Liver (tissue), 10 donors: ENCODE results near the gene SRP9. TPM values are rescaled to one million over a fixed set of nuclear protein-coding genes. Genes with fewer than 3 reads are reported as not detected.
"Not testable (repeated sequence)": the region's sequence is repeated elsewhere in the genome, so short reads cannot be mapped to it uniquely, and the experiment has no call there.

Experiments
- DNase-seq: peaks from one replicate; pipeline ENCODE4 v3.0.0-alpha.2; 2017; ENCODE audit warnings: low spot score
- H3K27ac ChIP-seq, 2 donors: one replicate each; pipeline ENCODE4 v1.7.0; 2013; ENCODE audit warnings: inconsistent platforms in 2 of 2, low read length in 2 of 2, control low read depth in 1 of 2, low read depth in 1 of 2, mild to moderate bottlenecking in 1 of 2
- H3K27me3 ChIP-seq, 4 donors: one replicate each; pipeline versions ENCODE4 v1.6.1 to v1.7.0; 2013; ENCODE audit warnings: low read length in 3 of 4, inconsistent platforms in 1 of 4, mild to moderate bottlenecking in 1 of 4, moderate library complexity in 1 of 4; ENCODE audit not compliant: control insufficient read depth in 4 of 4, insufficient read depth in 4 of 4
- H3K36me3 ChIP-seq, 4 donors: one replicate each; pipeline versions ENCODE4 v1.6.1 to v1.7.0; 2013; ENCODE audit warnings: low read length in 3 of 4, mild to moderate bottlenecking in 3 of 4, low read depth in 1 of 4, moderate library complexity in 1 of 4; ENCODE audit not compliant: control insufficient read depth in 4 of 4, insufficient read depth in 3 of 4
- H3K4me1 ChIP-seq, 4 donors: one replicate each; pipeline versions ENCODE4 v1.6.1 to v1.7.0; 2013; ENCODE audit warnings: low read length in 3 of 4, mild to moderate bottlenecking in 3 of 4, moderate library complexity in 1 of 4; ENCODE audit not compliant: control insufficient read depth in 4 of 4, insufficient read depth in 4 of 4
- H3K4me3 ChIP-seq, 3 donors: one replicate each; pipeline versions ENCODE4 v1.6.1 to v1.7.0; 2013; ENCODE audit warnings: low read length in 3 of 3, control low read depth in 1 of 3, low read depth in 1 of 3, mild to moderate bottlenecking in 1 of 3
- H3K9ac ChIP-seq, 2 donors: one replicate each; pipeline ENCODE4 v1.7.0; 2013; ENCODE audit warnings: low read length in 2 of 2, mild to moderate bottlenecking in 2 of 2, moderate library complexity in 2 of 2, control low read depth in 1 of 2, low read depth in 1 of 2
- H3K9me3 ChIP-seq, 4 donors: one replicate each; pipeline versions ENCODE4 v1.6.1 to v1.7.0; 2013; ENCODE audit warnings: low read length in 3 of 4; ENCODE audit not compliant: control insufficient read depth in 4 of 4
- ATF3 ChIP-seq: IDR thresholded peaks from 2 replicates; pipeline ENCODE4 v1.6.1; 2016; ENCODE audit warnings: antibody characterized with exemption
- CTCF ChIP-seq: fragments of 150-350 bp; IDR thresholded peaks from 2 replicates; pipeline ENCODE4 v1.5.1; 2017; ENCODE audit warnings: improper control_type of control experiment, low read depth, low read length; ENCODE audit not compliant: missing input control
- EGR1 ChIP-seq, 2 donors: IDR thresholded peaks; 2 replicates each; pipeline ENCODE4 v1.6.1; 2016 to 2018; ENCODE audit warnings: antibody characterized with exemption in 2 of 2, low read depth in 2 of 2
- FOXA1 ChIP-seq: IDR thresholded peaks from 2 replicates; pipeline ENCODE4 v1.6.1; 2016; ENCODE audit warnings: antibody characterized with exemption
- FOXA2 ChIP-seq: IDR thresholded peaks from 2 replicates; pipeline ENCODE4 v1.6.1; 2016; ENCODE audit warnings: antibody characterized with exemption
- GABPA ChIP-seq, 2 donors: IDR thresholded peaks in 1 of 2; conservative IDR thresholded peaks in 1 of 2; 2 replicates each; pipeline ENCODE4 v1.6.1; 2016; ENCODE audit warnings: antibody characterized with exemption in 2 of 2, mild to moderate bottlenecking in 1 of 2, moderate library complexity in 1 of 2
- HNF4A ChIP-seq, 2 donors: conservative IDR thresholded peaks; 2 replicates each; pipeline ENCODE4 v1.6.1; 2016; ENCODE audit warnings: antibody characterized with exemption in 2 of 2, mild to moderate bottlenecking in 2 of 2
- HNF4G ChIP-seq: IDR thresholded peaks from 2 replicates; pipeline ENCODE4 v1.6.1; 2016; ENCODE audit warnings: antibody characterized with exemption
- JUND ChIP-seq, 2 donors: IDR thresholded peaks; 2 replicates each; pipeline ENCODE4 v1.6.1; 2016; ENCODE audit warnings: antibody characterized with exemption in 2 of 2
- MAX ChIP-seq: IDR thresholded peaks from 2 replicates; pipeline ENCODE4 v1.6.1; 2016; ENCODE audit warnings: antibody characterized with exemption
- NR2F2 ChIP-seq: IDR thresholded peaks from 2 replicates; pipeline ENCODE4 v1.6.1; 2016; ENCODE audit warnings: antibody characterized with exemption
- RAD21 ChIP-seq, 2 donors: IDR thresholded peaks; 2 replicates each; pipeline ENCODE4 v1.6.1; 2016; ENCODE audit warnings: antibody characterized with exemption in 2 of 2, mild to moderate bottlenecking in 2 of 2
- TAF1 ChIP-seq: conservative IDR thresholded peaks from 2 replicates; pipeline ENCODE4 v1.6.1; 2016; ENCODE audit warnings: antibody characterized with exemption, mild to moderate bottlenecking
- YY1 ChIP-seq: IDR thresholded peaks from 2 replicates; pipeline ENCODE4 v1.6.1; 2016; ENCODE audit warnings: antibody characterized with exemption, mild to moderate bottlenecking
- ZBTB33 ChIP-seq: IDR thresholded peaks from 2 replicates; pipeline ENCODE4 v1.6.1; 2016; ENCODE audit warnings: antibody characterized with exemption
- WGBS: extraction: QIAGEN DNeasy Blood & Tissue Kit; methylation state at CpG from one replicate; pipeline ENCODE4 v1.1.7; 2013; 5-methylcytosine and 5-hydroxymethylcytosine counted together
- polyA plus RNA-seq, 2 donors: library from polyadenylated mRNA; stranded (reverse) in 1 of 2; unstranded in 1 of 2; fragments of 200-250 nt in 1 of 2; fragments of >200 nt in 1 of 2; fragmentation: Nextera tagmentation in 1 of 2; extraction: Ambion mirVana in 1 of 2; gene quantifications; one replicate each; pipeline versions ENCODE4 v1.2.1 to v1.2.3, GENCODE V29; 2013 to 2015
- small RNA-seq: library from RNA; depleted of rRNA; stranded (forward); fragments of <200 nt; gene quantifications from one replicate; pipeline ENCODE3, GENCODE V24; 2014
- total RNA-seq, 2 donors: library from RNA; depleted of rRNA; stranded (reverse); fragments of >200 nt; gene quantifications; one replicate each; pipeline ENCODE4 v1.2.3, GENCODE V29; 2014
- donor health status: healthy.
- donor health status: healthy.
- donor health status: healthy.
- donor health status: healthy.
- donor health status: healthy.

SRP9 gene
- total and polyA plus RNA-seq, 4 donors: 152 to 179 (median 154) TPM

- H3K4me1 ChIP-seq: peaks cover 1 to 32% (median 22%) of the 10 kb centered on the region in 4 donors
These were observed 58.2 kb downstream of the SRP9 start for GRCh38 chr1:225835856-225836255.

GRCh38 chr1:225836296-225836695 is 58.7 kb downstream of the SRP9 start:
- Histone ChIP-seq H3K4me1 (peaks cover 1 to 32% (median 20%) of the 10 kb centered on the region in 4 donors), H3K36me3 (peaks cover 29 to 71% (median 55%) of the 10 kb centered on the region in 4 donors)
- H3K4me3 ChIP-seq, H3K27ac ChIP-seq, H3K9me3 ChIP-seq, DNase-seq, H3K9ac ChIP-seq, H3K27me3 ChIP-seq: not testable (repeated sequence)
- WGBS: 90% methylated on average over 4 of the region's 4 CpGs

More at GRCh38 chr1:225835856-225836255, 58.2 kb downstream of the SRP9 start:
- DNase-seq: no peak
- H3K27ac ChIP-seq: no peak overlapping the region
- H3K36me3 ChIP-seq: peaks cover 31 to 70% (median 57%) of the 10 kb centered on the region in 4 donors
- no peaks in the 10 kb centered on the region for H3K9me3 ChIP-seq
- TF ChIP-seq RAD21 (IDR thresholded peaks at IDR 0.05) (peak in 1 of 2 donors; percentile 17), ATF3 (no peak)
- no peak overlapping the region for H3K9ac ChIP-seq
- no peak overlapping the region for H3K4me3 ChIP-seq
- no peaks in the 10 kb centered on the region for H3K27me3 ChIP-seq
- 33% methylated on average over 3 of the region's 3 CpGs for WGBS

GRCh38 chr1:225838793-225839192 is 61.2 kb downstream of the SRP9 start:
- H3K36me3 ChIP-seq: peaks cover 23 to 73% (median 52%) of the 10 kb centered on the region in 4 donors
- H3K27ac ChIP-seq: no peak overlapping the region
- no peak for TF ChIP-seq EGR1 (IDR thresholded peaks at IDR 0.05; ENCODE audit: low read depth in 2 of 2)
- TF ChIP-seq CTCF: no peak
- no peak for TF ChIP-seq RAD21 (IDR thresholded peaks at IDR 0.05)
- TF ChIP-seq GABPA (IDR thresholded peaks at IDR 0.05 in 1 of 2, conservative IDR thresholded peaks at IDR 0.05 in 1 of 2): no peak
- TF ChIP-seq TAF1: no peak
- no peak for TF ChIP-seq HNF4A (conservative IDR thresholded peaks at IDR 0.05)
- no peak for TF ChIP-seq ZBTB33
- TF ChIP-seq FOXA2: no peak
- no peak for TF ChIP-seq YY1
- no peak for TF ChIP-seq JUND (IDR thresholded peaks at IDR 0.05)
- no peak for TF ChIP-seq NR2F2
- no peak for TF ChIP-seq MAX
- no peak for TF ChIP-seq HNF4G
- TF ChIP-seq FOXA1: no peak
- peaks cover 1 to 13% (median 7%) of the 10 kb centered on the region in 4 donors for H3K4me1 ChIP-seq
- no peaks in the 10 kb centered on the region for H3K27me3 ChIP-seq
- no peak overlapping the region for H3K4me3 ChIP-seq
- no peak for DNase-seq
- no peaks in the 10 kb centered on the region for H3K9me3 ChIP-seq
- H3K9ac ChIP-seq: no peak overlapping the region
- 92% methylated on average over 14 of the region's 14 CpGs for WGBS

Small RNA genes lying within 50 kb of the gene (small RNA-seq; reads per million reads assigned to genes)
- gene RNU6-1304P: not detected

Other genes starting within 250 kb of the SRP9 start
- gene ENAH, start 124.7 kb upstream of the SRP9 start, total RNA-seq: 1 to 10 TPM; 3.2 to 8.4 TPM
- gene ENAH, start 124.7 kb upstream of the SRP9 start, polyA plus RNA-seq: 1 to 10 TPM; 2.8 to 5.9 TPM
- 100 to 1,000 TPM in 1 of 2 donors, 10 to 100 TPM in 1; 93.8 to 230 TPM for gene EPHX1, start 32.3 kb downstream of the SRP9 start, total RNA-seq
- 1,000 to 10,000 TPM in 1 of 2 donors, 100 to 1,000 TPM in 1; 178 to 1,448 TPM for gene EPHX1, start 32.3 kb downstream of the SRP9 start, polyA plus RNA-seq
- 10 to 100 TPM; 10.4 to 54.0 TPM for gene TMEM63A, start 104.6 kb downstream of the SRP9 start, total RNA-seq
- gene TMEM63A, start 104.6 kb downstream of the SRP9 start, polyA plus RNA-seq: 10 to 100 TPM in 1 of 2 donors, 1 to 10 TPM in 1; 9.6 to 12.9 TPM
- gene LEFTY1, start 111.3 kb downstream of the SRP9 start, total RNA-seq: 1 to 10 TPM; 1.1 to 1.4 TPM
- under 1 TPM; 0.42 to 0.66 TPM for gene LEFTY1, start 111.3 kb downstream of the SRP9 start, polyA plus RNA-seq
- 10 to 100 TPM; 26.9 to 39.0 TPM for gene PYCR2, start 146.4 kb downstream of the SRP9 start, total RNA-seq
- 10 to 100 TPM; 16.8 to 41.0 TPM for gene PYCR2, start 146.4 kb downstream of the SRP9 start, polyA plus RNA-seq
- gene LEFTY2, start 163.4 kb downstream of the SRP9 start, total RNA-seq: under 1 TPM in 1 of 2 donors, not detected in 1; 0.09 TPM
- under 1 TPM in 1 of 2 donors, not detected in 1; 0.24 TPM for gene LEFTY2, start 163.4 kb downstream of the SRP9 start, polyA plus RNA-seq
- gene SDE2, start 221.5 kb downstream of the SRP9 start, total RNA-seq: 10 to 100 TPM; 15.6 to 53.7 TPM
- gene SDE2, start 221.5 kb downstream of the SRP9 start, polyA plus RNA-seq: 1 to 10 TPM; 4.7 to 6.5 TPM